Hippocampal formation (tissue), 2 donors: ENCODE measurements around the gene MYADML2.
"Not testable (repeated sequence)": the region's sequence is repeated elsewhere in the genome, so short reads cannot be mapped to it uniquely, and the experiment has no call there.

Source experiments
- DNase-seq, 2 donors: peaks; one replicate each; lab custom pipeline; 2025; lab: John Stamatoyannopoulos, UW

The MYADML2 gene

DNA sequence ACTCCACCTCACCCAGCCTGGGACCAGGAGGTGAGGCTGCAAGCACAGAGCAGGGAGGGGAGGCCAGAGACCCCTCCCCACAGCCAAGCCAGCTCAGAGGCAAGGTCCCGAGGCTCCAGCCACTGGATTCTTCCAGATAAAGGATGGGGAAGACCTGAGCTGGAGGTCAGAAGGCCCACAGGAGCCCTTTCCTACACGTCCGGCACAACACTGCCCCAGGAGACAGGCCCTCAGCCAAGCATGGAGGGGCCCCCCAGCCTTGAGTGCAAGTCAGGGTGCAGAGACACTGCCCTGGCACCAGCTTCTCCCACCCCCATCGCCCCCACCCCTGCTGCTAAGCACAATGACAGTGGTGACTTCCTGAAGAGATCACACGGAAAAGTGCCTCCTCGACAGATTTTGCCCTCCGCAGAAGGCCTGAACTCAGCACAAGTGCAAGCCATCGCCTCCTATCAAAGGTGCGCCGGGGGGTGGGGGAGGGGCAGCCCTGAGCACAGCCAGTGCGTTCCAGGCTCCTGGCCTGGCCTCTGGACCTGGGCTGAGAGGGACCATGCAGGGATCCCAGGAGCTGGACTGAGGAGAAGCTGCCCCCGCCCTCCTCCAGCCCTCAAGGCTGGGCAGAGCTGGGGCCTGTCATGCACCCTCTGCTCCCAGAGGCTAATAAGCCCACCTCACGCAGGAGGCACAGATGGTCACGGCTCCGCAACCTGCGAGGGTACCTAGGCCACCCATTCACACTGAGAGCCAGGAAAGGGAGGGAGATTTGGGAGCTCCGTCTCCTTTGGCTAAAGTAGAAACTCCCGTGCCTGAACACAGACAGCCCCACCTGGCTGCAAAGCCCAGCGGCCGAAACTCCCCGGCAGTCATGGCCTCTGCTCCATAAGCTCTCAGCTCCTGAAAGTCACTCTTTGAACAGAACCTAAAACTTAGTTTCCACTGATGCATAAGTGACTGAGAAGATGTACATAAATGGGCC, 22.2 kb downstream of the MYADML2 start:
- DNase-seq = no peak

GRCh38 chr17:81923302-81924260, 23.5 kb downstream of the MYADML2 start:
- peak in 1 of 2 donors; percentile 25 for DNase-seq

DNA sequence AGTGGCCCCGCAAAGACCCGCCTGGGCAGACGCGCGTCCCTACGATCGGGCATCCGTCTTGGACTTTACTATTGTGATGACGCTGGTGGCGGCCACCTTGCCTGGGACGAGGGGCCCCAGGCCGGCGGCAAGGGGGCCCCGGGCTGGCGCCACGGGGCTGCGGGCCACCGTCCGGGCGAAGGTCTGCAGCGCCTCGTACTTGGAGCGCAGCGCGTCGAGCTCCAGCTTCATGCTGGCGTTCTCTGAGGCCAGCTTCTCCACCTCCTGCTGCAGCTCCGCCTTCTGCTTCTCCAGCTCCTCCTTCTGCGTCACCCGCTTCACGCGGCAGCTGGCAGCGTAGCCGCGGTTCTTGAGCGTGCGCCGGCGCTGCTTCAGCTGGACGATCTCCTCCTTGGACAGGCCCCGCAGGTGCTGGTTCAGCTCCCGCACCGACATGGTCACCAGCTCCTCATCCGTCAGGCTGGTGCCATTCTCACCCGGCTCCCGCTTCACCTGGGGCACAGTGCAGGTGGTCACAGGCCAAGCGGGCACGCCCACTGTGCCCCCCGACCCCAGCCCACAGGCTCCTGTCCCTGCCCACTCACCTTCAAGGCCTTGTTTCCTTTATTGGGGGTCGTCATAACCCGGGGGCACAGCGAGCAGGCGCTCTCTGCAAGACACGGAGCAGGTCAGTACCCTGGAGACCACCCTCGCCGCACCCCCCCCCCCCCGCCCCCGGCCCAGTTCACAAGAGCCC, 24.3 kb downstream of the MYADML2 start:
- no peak for DNase-seq

GRCh38 chr17:81921996-81922565, 25.0 kb downstream of the MYADML2 start:
- no peak for DNase-seq

- DNase-seq = no peak
Measured at GRCh38 chr17:81921537-81921862, 25.5 kb downstream of the MYADML2 start.

- no peak for DNase-seq
Measured at GRCh38 chr17:81920612-81921536, 26.2 kb downstream of the MYADML2 start.

DNA sequence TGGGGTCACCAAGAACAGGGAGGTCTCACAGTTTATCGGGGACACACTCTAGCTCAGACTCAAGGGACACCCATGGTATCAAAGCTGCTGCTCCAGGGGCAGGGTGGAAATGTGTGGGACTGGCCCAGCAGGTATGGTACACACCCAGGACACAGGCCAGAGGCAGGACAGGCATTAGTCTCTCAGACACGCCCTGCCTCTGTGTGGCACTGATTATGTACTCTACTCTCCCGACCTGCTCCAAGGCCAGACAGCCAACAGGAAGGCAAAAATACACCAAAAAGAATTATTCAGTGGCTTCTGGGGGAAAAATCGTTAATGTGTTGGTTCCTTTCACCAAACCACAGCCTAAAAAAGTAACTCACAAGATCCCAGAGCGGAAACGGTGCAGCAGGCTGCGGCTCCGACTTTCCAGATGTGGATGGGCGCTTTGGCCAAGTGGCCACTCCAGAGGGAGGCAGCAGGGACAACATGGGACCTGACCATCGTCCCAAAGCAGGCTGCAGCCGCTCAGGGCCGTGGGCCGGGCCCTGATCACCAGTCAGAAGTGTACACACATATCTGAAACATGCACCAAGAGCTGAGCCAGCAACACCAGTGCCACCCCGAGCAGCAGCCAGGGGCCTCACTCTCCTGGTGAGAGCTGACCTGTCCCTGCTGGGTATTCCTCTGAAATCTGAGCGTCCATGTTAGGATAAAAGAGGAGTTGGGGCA, 28.0 kb downstream of the MYADML2 start:
- DNase-seq = no peak

DNA sequence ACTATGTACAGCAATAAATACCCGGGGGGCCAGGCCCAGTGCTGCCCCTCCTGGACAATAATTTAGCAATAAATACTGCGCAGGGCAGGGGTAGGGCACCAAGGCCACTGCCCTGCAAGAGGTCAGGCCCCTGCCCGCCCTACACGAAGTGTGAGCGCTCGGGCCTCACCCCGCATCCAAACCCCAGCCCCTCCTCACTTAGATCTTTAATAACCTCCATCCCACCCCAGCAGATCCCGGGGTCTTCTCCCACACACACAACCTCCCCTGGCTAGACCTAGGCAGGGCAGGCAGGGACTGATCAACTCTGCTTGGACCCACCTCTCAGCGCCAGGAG, 28.7 kb downstream of the MYADML2 start:
- DNase-seq = not testable (repeated sequence)

- DNase-seq = peak; percentile 62 to 80
Measured at GRCh38 chr17:81917565-81918332, 29.3 kb downstream of the MYADML2 start, which contains the start of gene SIRT7. Gene SIRT7 (minus strand): TSS chr17:81918176. CDS start chr17:81918131, 45 bp downstream.

GRCh38 chr17:81916234-81917001, 30.6 kb downstream of the MYADML2 start:
- DNase-seq = no peak

DNA sequence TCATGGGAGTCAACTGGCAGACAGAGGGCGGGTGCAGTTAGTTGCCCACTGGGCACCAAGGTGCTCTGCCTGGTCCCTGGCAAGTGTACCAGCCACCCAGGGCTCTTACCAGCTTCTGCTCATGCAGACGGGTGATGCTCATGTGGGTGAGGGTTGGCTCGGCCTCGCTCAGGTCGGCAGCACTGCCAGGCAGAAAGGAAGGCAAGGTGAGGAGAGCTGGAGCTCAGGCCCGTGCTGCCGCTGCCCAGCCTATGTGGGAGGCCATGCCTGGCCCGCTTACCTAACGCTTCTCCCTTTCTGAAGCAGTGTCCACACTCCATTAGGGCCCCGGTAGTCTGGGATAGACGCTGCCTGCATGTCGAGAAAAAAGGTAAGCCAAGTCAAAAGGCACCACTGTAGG, 31.7 kb downstream of the MYADML2 start:
- no peak for DNase-seq

GRCh38 chr17:81914103-81914850, 32.8 kb downstream of the MYADML2 start:
- DNase-seq = no peak

GRCh38 chr17:81913394-81914102, 33.5 kb downstream of the MYADML2 start:
- DNase-seq = no peak

GRCh38 chr17:81912441-81913309, 34.4 kb downstream of the MYADML2 start:
- DNase-seq = no peak

GRCh38 chr17:81911969-81912368, 35.1 kb downstream of the MYADML2 start:
- no peak for DNase-seq
